Breast epithelium (tissue), 3 donors: ENCODE results near the gene NFAT5.

ENCODE experiments used
- CTCF ChIP-seq, 3 donors: fragments of 450-650 bp; IDR thresholded peaks; one replicate each; pipeline ENCODE4 v1.5.1; 2016 to 2017; ENCODE audit warnings: antibody characterized with exemption in 3 of 3, mild to moderate bottlenecking in 3 of 3, moderate library complexity in 3 of 3
- POLR2A ChIP-seq: fragments of 450-650 bp; IDR thresholded peaks from one replicate; pipeline ENCODE4 v1.6.1; 2016; ENCODE audit warnings: antibody characterized with exemption, mild to moderate bottlenecking, moderate library complexity

GRCh38 chr16:69680358-69680757 is 114.6 kb downstream of the NFAT5 start:
- TF ChIP-seq POLR2A (no peak), CTCF (IDR thresholded peaks at IDR 0.05) (no peak)
